PC-3 (cell line): ENCODE measurements around the gene DROSHA.

Experiments used
- CTCF ChIP-seq: fragments of 300-600 bp; sonication (generic); conservative IDR thresholded peaks from 2 replicates; pipeline ENCODE4 v1.5.1; 2017; ENCODE audit warnings: antibody characterized with exemption, low read depth, mild to moderate bottlenecking, low read length
- EZH2 ChIP-seq: fragments of 300-600 bp; sonication (generic); IDR thresholded peaks from one replicate; pipeline ENCODE4 v1.6.1; 2017; ENCODE audit warnings: antibody characterized with exemption, mild to moderate bottlenecking, low read length; ENCODE audit not compliant: unreplicated experiment
- EZH2phosphoT487 ChIP-seq: fragments of 300-600 bp; sonication (generic); IDR thresholded peaks from 2 replicates; pipeline ENCODE4 v1.6.1; 2018; ENCODE audit warnings: mild to moderate bottlenecking, antibody characterized with exemption, low read length, borderline replicate concordance

- no peak for TF ChIP-seq CTCF
- TF ChIP-seq EZH2, result no peak
- TF ChIP-seq EZH2phosphoT487, result no peak
Observed at GRCh38 chr5:31442058-31442745, 89.7 kb downstream of the DROSHA start.
